HK-2 (cell line): ENCODE data around the gene GOLM1.
"Not testable (repeated sequence)": the region's sequence is repeated elsewhere in the genome, so short reads cannot be mapped to it uniquely, and the experiment has no call there.

Experiments used
- DNase-seq: peaks from one replicate; pipeline ENCODE4 v3.0.0-alpha.2; 2018; ENCODE audit not compliant: unreplicated experiment

GOLM1 gene, protein sequence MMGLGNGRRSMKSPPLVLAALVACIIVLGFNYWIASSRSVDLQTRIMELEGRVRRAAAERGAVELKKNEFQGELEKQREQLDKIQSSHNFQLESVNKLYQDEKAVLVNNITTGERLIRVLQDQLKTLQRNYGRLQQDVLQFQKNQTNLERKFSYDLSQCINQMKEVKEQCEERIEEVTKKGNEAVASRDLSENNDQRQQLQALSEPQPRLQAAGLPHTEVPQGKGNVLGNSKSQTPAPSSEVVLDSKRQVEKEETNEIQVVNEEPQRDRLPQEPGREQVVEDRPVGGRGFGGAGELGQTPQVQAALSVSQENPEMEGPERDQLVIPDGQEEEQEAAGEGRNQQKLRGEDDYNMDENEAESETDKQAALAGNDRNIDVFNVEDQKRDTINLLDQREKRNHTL

DNA sequence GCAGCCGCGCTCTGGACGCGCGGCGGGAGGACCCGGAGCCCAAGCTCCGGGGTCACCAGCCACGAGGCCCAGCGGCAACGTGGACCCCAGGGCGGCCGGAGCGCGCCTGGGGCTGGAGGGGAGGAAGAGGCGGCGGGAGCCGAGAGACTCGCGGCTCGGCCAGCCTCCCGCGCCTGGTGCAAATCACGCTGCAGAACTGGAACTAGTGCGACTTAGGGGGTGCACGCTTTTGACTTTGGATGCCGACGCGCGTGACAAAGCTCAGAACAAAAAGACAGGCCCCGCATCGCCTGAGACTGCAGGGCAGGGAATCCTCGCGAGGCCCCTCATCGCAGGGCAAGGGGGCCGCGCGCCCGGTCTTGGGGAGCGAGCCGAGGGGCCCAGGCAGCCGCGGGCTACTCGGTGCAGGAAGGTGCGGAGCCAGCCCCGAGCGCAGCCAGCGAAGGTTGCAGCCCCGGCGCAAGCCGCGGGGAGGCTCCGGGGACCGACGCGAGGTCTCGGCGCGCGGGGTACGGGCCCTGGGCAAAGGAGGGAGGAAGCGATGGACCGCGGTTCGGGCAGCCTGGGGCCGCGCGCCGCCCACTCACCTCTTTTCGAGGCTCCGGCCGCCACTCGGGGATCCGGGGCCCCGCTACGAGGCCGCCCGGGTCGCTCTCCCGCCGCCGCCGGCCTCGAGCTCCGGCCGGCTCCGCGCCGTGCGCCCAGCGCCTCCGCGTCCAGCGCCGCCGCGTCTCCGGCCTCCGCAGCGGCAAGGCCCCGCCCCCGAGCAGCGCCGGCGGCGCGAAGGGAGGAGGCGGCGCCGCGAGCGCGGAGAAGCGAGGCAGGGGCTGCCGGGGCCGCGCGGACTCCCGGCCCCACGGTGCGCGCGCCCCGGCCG, at the start of gene GOLM1:
Gene GOLM1 (minus strand): TSS at position 735 of the 877 bp plus-strand sequence. CDS start 20,238 bp downstream, outside the sequence.
- DNase-seq = peak; percentile 61

DNA sequence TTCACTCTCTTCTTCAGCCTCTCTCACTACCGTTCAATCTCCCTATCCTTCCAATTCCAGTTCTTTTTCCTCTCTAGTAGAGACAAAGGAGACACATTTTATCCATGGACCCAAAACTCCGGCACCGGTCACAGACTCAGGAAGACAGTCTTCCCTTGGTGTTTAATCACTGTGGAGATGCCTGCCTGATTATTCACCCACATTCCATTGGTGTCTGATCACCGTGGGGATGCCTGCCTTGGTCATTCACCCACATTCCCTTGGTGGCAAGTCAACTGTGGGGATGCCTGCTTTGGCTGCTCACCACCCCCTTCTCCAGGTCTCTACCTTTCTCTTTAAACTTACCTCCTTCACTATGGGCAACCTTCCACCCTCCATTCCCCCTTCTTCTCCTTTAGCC, 47.3 kb upstream of the GOLM1 start:
- peak; percentile 26 for DNase-seq

DNA sequence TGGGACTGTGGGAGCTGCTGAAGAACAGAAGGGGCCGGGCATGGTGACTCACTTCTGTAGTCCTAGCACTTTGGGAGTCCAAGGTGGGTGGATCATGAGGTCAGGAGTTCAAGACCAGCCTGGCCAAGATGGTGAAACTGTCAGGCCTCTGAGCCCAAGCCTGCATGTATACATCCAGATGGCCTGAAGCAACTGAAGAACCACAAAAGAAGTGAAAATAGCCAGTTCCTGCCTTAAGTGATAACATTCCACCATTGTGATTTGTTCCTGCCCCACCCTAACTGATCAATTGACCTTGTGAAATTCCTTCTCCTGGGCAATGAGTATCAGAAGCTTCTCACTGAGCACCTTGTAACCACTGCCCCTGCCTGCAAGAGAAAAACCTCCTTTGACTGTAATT, 46.6 kb upstream of the GOLM1 start:
- DNase-seq = not testable (repeated sequence)

DNA sequence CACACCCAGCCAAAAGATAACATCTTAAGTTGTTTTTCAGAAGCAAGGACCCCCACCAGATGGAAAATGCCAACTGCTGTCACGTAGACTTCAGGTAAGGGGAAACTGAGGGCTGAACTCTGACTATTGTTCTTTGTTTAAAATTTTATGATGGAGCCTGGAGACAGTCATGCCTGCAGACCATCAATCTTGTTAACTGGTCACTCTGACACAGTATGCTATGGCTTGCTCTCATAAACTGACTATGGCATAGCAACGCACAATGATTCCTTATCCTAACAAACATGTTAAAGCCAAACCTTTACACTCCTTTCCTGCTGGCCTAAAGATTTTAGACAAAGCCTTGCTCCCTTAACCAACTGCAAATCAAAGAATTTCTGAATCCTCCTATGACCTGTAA, 43.6 kb upstream of the GOLM1 start:
- no peak for DNase-seq

DNA sequence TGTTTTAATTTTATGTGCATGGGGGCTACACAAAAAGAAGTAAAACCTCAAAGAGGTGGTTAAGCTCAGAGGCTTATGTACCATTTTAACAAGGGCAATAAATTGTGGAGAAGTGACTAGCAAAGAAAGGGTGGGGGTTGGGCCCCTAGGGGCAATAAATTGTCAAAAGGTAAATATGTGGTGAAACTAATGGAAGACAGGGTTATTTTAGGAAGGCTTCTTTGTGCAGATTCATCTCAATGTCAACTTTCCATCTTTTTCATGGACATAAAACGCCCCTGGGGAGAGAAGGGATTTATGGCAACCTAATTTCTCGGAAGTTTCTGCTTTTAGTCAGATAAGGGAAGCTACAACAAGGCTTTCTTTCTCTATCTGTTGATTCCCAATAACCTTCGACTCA, 42.5 kb upstream of the GOLM1 start:
- no peak for DNase-seq

DNA sequence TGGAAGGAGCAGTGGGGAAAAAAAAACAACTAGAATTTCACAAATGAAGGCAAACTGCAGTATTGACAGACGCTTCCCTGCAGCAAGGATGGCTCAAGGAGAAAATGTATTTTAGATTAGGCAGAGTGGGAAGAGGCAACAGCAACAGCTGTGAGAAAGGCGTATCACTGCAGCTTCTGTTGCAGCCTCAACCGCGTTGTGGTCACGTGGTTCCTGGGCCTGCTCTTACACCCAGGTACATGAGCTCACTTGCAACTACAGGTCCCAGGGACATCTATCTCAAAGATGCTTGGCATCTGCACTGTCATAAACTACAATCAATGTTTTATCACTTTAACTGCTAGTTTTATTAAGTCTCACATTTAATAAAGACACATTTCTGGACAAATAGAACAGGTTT, 36.0 kb upstream of the GOLM1 start:
- no peak for DNase-seq

DNA sequence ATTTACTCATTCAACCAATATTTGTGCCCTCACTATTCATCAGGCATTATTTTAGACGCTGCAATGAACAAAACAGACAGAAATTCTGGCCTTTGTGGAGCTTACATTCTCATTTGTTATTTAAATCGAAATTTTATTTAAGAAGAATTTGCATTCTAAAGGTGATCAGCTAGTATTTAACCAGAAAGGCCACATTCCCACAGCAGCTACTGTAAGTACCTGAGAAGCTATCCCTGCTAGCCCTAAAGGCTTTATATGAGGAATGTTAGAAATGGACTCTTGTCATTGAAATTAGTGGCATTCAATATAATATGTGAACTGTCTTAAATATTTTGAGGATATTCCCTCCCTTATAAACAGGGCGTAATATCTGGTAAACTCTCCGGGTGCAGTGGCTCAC, 35.0 kb upstream of the GOLM1 start:
- DNase-seq = no peak

DNA sequence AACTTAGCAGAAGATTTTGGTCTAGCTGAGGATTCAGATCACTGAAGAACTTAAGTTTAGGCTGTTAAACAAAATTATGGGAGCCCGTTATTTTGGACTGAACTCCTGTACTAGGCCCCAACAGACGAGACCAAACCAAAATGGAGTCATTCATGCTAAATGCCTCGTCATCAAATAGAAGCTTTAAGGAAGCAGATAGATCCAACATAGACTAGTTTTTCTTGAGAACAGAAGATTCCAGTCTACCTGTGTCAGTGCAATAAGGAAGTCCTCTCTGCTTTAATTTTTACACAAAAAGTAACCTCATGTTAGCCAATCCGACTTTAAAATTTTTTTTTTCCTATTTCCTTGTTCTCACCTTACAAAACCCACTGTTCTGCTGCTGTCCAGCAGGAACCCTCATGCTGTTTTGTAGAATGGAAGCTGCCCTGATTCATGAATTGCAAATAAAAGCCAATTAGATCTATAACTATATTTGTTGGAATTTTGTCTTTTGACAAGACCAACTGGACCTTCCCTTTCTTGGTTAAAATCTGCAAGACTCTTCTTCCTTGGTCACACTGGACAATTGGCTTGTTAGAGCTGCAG, 29.0 kb upstream of the GOLM1 start:
- DNase-seq = no peak

DNA sequence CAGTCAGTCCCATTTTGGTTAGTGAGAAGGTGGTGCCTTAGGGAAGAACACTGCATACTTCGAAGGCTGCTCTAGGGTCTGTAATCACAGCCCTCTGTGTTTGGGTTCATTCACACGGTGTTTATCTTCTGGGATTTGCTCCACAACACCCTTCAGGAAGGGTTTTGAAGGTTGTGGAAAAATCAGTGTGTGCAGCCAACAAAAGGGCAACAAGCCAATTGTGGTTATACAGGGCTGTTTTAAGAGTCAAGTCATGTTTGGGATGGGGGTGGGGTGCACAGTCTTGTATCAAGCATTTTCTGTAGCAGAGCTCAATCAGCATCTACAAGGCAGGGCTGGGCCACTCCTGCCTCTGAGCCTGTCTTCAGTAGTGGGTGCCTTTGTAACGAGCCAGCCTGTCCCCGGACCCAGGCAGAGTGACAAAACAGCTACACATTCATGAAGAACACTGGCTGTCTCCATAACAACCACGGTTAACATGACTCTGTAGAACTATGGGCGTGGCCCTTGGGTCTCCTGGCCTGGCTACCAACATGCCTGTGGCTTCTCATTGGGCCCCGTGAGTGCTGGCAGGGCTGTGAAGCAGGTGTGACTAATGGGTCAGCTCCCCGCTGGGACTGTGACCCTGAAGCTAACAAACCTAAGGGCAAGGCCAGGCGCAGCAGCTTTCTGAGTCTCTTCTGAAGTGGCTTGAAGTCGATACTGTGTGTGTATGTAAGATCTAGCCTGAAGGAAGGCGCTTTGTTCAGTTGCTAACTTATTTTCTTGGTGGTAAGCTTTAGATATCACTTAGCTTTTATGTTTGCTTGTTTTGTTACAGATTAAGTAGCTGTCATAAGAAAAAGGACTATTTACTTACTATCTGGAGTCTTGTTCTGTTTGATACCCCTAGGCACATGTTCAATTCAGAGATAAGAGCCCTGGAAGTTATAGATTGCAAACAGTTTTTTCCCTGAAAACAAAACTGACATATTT, 27.9 kb upstream of the GOLM1 start:
- peak; percentile 88 for DNase-seq

DNA sequence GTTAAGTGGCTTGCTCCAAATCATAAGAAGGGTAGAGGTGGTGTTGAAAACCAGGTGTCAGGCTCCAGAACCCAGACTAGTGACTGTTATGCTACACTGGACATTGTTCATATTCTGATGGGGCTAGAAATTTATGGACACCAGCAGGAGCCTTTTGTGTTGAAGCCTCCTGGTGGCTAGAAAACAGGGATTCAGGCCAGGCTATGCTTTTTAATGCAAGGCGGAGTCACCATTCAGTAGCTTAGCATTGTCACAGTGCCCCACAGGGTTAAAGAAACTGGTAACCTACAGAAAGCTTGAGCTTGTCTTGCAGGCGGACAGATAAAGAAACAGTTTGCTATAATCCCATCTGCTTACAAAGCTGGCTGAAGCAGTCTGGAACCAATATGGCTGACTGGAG, 23.0 kb upstream of the GOLM1 start:
- DNase-seq = no peak

DNA sequence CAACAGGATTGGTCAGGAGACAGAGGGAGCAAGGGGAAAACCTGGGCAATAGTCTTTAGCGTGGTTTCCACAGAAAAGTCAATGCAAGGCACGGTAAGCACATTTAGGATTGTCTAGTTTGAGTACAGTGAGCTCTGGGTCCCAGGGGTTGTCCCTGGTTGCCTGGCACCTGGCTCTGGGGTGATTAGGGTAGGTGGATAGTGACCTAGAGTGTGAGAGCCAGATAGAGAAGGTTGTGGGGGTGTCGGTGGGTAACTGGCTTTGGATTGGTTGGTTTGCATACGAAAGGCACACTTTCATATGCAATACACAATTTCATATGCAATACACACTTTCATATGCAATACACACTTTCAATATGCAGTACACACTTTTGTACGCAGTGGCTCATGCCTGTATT, 20.1 kb upstream of the GOLM1 start:
- no peak for DNase-seq

DNA sequence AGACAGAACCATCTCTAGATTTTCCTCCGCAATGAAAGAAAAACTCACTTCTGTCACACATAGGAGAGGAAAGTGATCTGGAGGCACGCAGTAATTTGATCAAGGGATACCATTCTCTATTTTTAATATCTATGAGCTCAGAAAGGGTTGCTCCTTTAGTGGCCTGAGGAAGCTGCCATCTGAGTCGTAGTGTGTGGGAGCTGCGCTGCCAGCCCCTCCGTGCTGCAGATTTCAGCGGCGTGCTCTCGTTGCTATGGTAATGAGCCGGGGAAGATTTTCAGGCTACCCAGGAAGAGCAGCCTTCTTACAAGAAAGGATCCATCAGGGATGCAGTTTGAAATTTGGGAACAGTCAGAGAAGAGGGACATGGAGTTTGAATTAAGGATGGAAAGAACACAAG, 17.1 kb upstream of the GOLM1 start:
- no peak for DNase-seq

DNA sequence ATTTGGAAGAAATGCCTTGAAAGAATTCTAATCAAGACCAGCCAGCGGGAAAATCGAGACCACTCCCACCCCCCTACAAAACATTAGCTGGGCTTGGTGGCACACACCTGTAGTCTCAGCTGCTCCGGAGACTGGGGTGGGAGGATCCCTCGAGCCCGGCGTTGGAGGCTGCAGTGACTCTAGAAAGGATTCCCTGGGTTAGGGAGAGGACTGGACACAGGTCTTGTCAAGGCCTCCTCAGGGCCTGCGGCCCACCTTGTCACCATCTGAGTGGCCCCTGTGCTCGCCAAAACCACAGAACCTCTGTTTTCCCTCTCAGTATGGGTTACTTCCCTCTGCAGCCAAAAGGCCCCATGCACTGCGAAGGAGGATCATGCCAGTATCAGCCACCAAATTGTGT, 16.5 kb upstream of the GOLM1 start:
- no peak for DNase-seq

DNA sequence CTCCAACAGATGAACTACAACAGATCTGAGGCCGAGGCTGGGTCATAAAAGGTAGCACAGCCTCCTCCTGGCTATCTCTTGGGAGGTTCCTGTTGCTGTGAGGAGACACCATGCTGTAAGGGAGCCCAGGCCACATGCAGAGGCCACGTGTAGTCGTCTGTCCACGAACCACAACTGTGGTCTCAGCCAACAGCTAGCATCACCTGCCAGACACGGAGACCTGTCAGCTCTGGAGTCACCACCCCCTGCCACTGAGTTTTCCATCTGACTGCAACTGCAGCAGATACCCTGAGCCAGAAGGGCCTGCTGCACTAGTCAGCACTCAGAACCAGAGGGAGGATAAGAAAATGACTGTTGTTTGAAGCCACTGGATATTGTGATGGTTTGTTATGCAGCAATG, 12.7 kb upstream of the GOLM1 start:
- DNase-seq = no peak

DNA sequence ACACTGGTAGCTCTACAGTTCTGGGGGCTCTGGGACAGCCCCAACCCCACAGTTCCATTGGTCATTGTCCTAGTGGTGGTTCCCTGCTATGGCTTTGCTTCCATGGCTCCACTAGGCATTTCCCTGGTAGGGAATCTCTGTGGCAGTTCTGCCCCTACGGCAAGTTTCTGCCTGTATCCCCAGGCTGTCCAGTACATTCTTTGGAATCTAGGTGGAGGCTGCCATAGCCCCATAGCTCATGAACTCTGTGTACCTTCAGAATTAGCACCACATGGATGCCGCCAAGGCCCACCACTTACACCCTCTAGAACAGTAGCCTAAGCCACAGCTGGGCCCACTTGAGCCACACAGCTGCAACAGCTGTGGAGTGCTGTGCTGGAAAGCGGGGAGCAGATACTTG, 3.3 kb upstream of the GOLM1 start:
- DNase-seq = no peak

DNA sequence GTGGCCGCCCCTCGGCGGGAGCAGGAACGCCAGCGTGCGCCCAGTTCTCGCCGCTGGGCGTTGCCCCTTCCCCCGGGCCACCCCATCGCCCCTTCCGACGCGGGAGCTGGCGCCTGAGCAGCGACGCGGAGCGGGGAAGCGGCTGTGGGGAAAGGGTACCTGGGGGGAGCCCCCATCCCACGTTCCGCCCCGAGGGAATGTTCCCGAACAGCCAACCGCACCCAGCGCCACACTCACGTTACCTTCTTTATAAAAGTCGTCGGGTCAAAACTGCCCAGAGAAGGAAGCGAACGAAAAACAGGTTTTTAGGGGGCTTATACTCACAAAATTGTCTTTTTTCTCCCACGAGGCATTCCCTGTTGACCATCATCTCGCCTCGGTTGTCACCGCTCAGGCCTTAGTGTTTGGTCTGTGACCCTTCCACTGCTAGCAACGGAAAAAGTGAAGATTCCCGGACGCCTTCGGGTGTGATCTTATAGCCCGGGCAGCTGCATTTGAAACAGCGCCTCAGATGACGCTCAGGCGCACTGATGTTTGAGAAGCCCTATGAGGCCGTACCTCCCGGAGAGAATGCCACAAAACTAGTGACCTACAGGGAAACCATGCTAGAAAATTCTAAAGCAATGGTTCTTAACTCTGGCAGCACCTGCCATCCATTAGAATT, 475 bp upstream of the GOLM1 start:
- no peak for DNase-seq

DNA sequence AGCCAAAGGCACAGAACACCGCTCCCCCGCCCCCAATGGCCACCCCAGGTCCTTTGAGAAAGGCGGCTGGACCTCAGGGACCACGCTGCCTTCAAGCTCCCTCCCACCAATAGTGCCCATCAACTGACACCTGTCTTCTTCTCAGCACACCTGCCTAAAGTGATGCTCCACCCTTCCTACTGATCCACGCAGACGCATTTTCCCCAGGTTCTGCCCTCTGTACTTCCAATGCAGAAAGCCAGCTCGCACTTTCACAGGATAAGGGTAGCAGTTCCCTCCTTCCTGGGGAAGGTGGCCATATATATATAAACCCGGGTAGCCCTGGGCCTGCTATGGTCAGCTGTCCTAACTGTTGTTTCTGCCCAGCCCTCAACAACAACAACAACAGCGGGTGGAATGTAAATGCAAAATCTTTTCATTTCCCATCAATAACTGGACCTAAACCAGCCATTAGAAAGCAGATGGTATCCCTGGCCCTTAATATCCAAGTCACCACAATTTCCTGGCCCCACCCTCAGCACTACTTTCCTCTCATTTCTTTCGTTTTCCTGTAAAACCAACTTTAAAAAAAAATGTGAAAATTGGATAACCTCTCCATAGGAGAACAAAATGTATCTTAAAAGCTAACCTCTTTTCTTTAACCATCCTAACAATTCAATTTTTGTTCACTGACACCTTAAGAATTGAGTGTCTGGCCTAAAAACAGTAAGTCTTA, 1.7 kb downstream of the GOLM1 start:
- DNase-seq = no peak

DNA sequence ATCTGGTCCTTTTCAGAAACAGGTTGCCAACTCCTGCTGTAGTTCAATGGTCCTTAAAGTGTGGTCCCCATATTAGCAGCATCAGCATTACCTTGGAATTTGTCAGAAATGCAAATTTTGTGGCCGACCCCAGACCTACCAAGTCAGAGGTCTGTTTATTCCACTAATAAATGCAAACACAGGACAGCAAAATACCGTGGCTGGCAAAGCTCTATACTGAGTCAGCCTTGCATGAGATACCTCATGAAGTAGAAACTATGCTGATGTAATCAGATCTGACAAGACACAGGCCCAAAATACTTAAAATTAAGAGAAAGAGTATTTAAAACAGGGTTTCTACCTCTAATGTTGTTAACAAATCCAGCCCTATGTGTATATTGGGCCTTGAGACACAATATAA, 3.0 kb downstream of the GOLM1 start:
- DNase-seq = no peak

DNA sequence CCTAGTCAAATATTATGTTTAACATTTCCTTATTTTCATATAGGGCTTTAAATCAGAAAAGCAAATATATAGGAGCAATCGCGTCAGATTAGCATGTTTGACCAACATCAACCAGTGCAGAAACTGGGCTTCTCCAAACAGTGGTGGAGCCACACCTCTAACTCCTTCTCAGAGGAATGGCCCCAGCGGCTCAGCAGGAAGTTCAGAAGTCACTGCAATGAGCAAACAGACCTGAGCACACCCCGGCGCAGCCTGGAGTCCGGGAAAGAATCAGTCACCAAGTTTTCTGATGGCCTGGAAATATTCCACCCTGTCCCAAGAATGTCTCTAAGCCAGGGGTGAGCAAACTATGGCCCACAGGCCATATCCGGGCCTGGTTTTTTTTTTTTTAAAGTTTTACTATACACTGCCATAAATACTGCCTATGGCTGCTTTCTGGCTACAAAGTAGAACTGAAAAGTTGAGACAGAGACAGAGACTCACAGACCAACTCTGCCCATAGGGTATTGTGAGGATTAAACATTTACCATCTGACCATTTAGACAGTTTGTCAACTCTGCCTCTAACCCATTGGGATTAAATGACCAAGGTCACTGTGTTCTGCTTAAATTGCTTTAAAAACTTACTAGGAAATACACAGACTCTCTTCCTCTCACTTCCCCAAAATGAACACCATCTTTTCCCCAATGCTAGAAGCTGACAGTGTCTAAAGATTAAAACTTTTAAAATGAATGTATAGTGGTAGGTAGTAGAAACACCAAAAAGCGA, 5.4 kb downstream of the GOLM1 start:
- no peak for DNase-seq

DNA sequence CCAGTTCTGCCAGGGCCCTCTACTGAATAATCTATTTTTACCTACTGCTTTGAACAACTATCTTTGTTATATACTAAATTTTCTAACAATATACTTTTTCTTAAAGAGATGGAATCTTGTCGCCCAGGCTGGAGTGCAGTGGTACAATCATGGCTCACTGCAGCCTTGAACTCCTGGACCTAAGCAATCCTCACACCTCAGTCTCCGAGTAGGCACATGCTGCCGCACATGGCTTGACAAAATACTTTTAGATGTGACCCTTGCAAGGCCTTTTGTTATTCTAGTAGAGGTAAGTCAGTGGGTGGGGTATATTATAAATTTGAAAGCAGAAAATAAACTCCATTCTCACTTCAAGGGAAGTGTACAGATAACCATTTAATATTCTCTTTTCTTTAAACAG, 7.9 kb downstream of the GOLM1 start:
- no peak for DNase-seq
